Endothelial cell of umbilical vein (primary cell): ENCODE data around the gene ATP2C2. TPM values are rescaled to one million over a fixed set of nuclear protein-coding genes. Genes with fewer than 3 reads are reported as not detected.
"Not testable (repeated sequence)": the region's sequence is repeated elsewhere in the genome, so short reads cannot be mapped to it uniquely, and the experiment has no call there.

Experiments used
- BruUV-seq: library from RNA; stranded (reverse); fragments of 400-500 nt; replicated peaks from 2 replicates; lab custom pipeline; 2021; lab: Mats Ljungman, UMichigan
- CTCF ChIA-PET: fragments of 300-600, 350-600 bp; sonication (Branson Sonifier 250); formaldehyde crosslinking; loops from one replicate; lab custom pipeline; 2021; ENCODE audit warnings: antibody characterized with exemption, inconsistent platforms; lab: Charles Lee
- POLR2A ChIA-PET: fragments of 300-600, 350-600 bp; sonication (Branson Sonifier 250); formaldehyde crosslinking; loops from one replicate; lab custom pipeline; 2021; ENCODE audit warnings: antibody characterized with exemption, inconsistent platforms; lab: Charles Lee
- DNase-seq: peaks from one replicate; pipeline ENCODE4 v3.0.0-alpha.2; 2011; ENCODE audit warnings: low read depth, low spot score
- FAIRE-seq: peaks from 2 replicates; lab custom pipeline; 2011; peaks lifted over from hg19 to GRCh38; lab: Jason Lieb, UNC
- H2AFZ ChIP-seq: 2 replicates; pipeline ENCODE4 v1.6.0; 2012; ENCODE audit warnings: low read depth, low read length, control low read depth, inconsistent platforms
- H3K27ac ChIP-seq: 2 replicates; pipeline ENCODE4 v1.5.1; 2011; ENCODE audit warnings: low read depth, mild to moderate bottlenecking, control low read depth, low read length, moderate library complexity; ENCODE audit not compliant: insufficient read depth
- H3K27me3 ChIP-seq, 2 experiments: 2 replicates each; pipeline versions ENCODE4 v1.6.0 to v1.6.1; 2011; ENCODE audit warnings: low read length in 2 of 2, mixed read lengths in 1 of 2; ENCODE audit not compliant: control insufficient read depth in 2 of 2, insufficient read depth in 2 of 2
- H3K36me3 ChIP-seq, 2 experiments: 2 replicates in 1 of 2; 3 replicates in 1 of 2; pipeline ENCODE4 v1.5.1; 2011; ENCODE audit warnings: low read length in 2 of 2, mild to moderate bottlenecking in 1 of 2, moderate library complexity in 1 of 2; ENCODE audit not compliant: control insufficient read depth in 2 of 2, insufficient read depth in 2 of 2; ENCODE audit errors: extremely low read depth in 1 of 2
- H3K4me1 ChIP-seq: 3 replicates; pipeline ENCODE4 v1.5.1; 2011; ENCODE audit warnings: mild to moderate bottlenecking, low read length; ENCODE audit not compliant: control insufficient read depth, insufficient read depth; ENCODE audit errors: extremely low read depth
- H3K4me2 ChIP-seq: 2 replicates; pipeline ENCODE4 v1.6.1; 2011; ENCODE audit warnings: low read length, control low read depth, mixed read lengths; ENCODE audit not compliant: insufficient read depth
- H3K4me3 ChIP-seq, 3 experiments: fragments of 200-600 bp in 1 of 3; sonication (generic), shearing (Covaris generic) in 1 of 3; replicated peaks in 1 of 3; 2 replicates each; pipeline ENCODE4 v1.5.1; 2011 to 2016; ENCODE audit warnings: control low read depth in 3 of 3, low read length in 3 of 3, mild to moderate bottlenecking in 2 of 3, inconsistent platforms in 1 of 3, low read depth in 1 of 3, moderate library complexity in 1 of 3; ENCODE audit not compliant: insufficient read depth in 1 of 3
- H3K79me2 ChIP-seq: 2 replicates; pipeline ENCODE4 v1.6.0; 2012; ENCODE audit warnings: low read length, inconsistent platforms; ENCODE audit not compliant: control insufficient read depth, insufficient read depth
- H3K9ac ChIP-seq: replicated peaks from 2 replicates; pipeline ENCODE3; 2011; ENCODE audit warnings: low read length, control low read depth; ENCODE audit not compliant: insufficient read depth; ENCODE audit errors: extremely low read depth
- H3K9me1 ChIP-seq: replicated peaks from 3 replicates; pipeline ENCODE4 v1.6.0; 2011; ENCODE audit warnings: mild to moderate bottlenecking, low read length; ENCODE audit not compliant: control insufficient read depth, insufficient read depth; ENCODE audit errors: extremely low read depth
- H3K9me3 ChIP-seq: replicated peaks from 2 replicates; pipeline ENCODE4 v1.5.1; 2012; ENCODE audit warnings: low read length, inconsistent platforms; ENCODE audit not compliant: control insufficient read depth, insufficient read depth
- H4K20me1 ChIP-seq: replicated peaks from 2 replicates; pipeline ENCODE3; 2011; ENCODE audit warnings: mild to moderate bottlenecking, low read length; ENCODE audit not compliant: control insufficient read depth, insufficient read depth; ENCODE audit errors: extremely low read depth
- CTCF ChIP-seq, 2 donors: IDR thresholded peaks; 1 replicate in 1 of 2; 2 replicates in 1 of 2; pipeline ENCODE4 v1.5.1; 2011; ENCODE audit warnings: low read length in 2 of 2, mild to moderate bottlenecking in 2 of 2, moderate library complexity in 2 of 2, control low read depth in 1 of 2, inconsistent platforms in 1 of 2, low read depth in 1 of 2; ENCODE audit not compliant: insufficient read depth in 1 of 2; ENCODE audit errors: extremely low read depth in 1 of 2
- EZH2 ChIP-seq: IDR thresholded peaks from 2 replicates; pipeline ENCODE4 v1.6.1; 2012; ENCODE audit warnings: borderline replicate concordance, low read depth, mild to moderate bottlenecking, moderate library complexity, low read length, inconsistent platforms; ENCODE audit not compliant: severe bottlenecking
- FOS ChIP-seq: IDR thresholded peaks from 2 replicates; pipeline ENCODE4 v1.6.1; 2011; ENCODE audit warnings: mild to moderate bottlenecking, low read length, moderate library complexity, borderline replicate concordance; ENCODE audit not compliant: insufficient read depth
- GATA2 ChIP-seq: IDR thresholded peaks from 2 replicates; pipeline ENCODE4 v1.7.0; 2011; ENCODE audit warnings: low read depth, mild to moderate bottlenecking, moderate library complexity, mixed read lengths, low read length; ENCODE audit not compliant: insufficient read length, insufficient read depth
- JUN ChIP-seq: IDR thresholded peaks from 2 replicates; pipeline ENCODE4 v1.6.1; 2011; ENCODE audit warnings: borderline replicate concordance, low read depth; ENCODE audit not compliant: insufficient read length, insufficient read depth
- MYC ChIP-seq: IDR thresholded peaks from one replicate; pipeline ENCODE4 v1.6.1; 2011; ENCODE audit warnings: mild to moderate bottlenecking, low read depth, low read length
- POLR2A ChIP-seq: IDR thresholded peaks from 2 replicates; pipeline ENCODE4 v1.6.1; 2012; ENCODE audit warnings: low read depth, mild to moderate bottlenecking, control low read depth, low read length
- POLR2AphosphoS5 ChIP-seq: IDR thresholded peaks from 2 replicates; pipeline ENCODE4 v1.6.1; 2012; ENCODE audit warnings: low read depth, mild to moderate bottlenecking, control low read depth, low read length, moderate library complexity; ENCODE audit not compliant: insufficient read depth
- dilution Hi-C: fragments of 300-500 bp; cut with MboI; formaldehyde crosslinking; loops from one replicate; pipeline ENCODE4 v1.15.0; 2019; ENCODE audit warnings: low sequenced_read_pairs; ENCODE audit not compliant: extremely low pct_ligation_motif_present
- intact Hi-C: fragments of 100-400 bp; cut with micrococcal nuclease; formaldehyde crosslinking; loops from one replicate; pipeline ENCODE4 v1.10.0; 2022
- polyA plus RNA-seq, 4 experiments: library from polyadenylated mRNA; depleted of rRNA in 3 of 4; stranded (reverse) in 3 of 4; unstranded in 1 of 4; fragments of >200 nt; gene quantifications; 2 replicates each; pipeline versions ENCODE4 v1.2.1 to v1.2.3, GENCODE V29; 2011 to 2012; ENCODE audit warnings: missing spikeins in 1 of 4
- total RNA-seq: library from RNA; stranded (reverse); gene quantifications from 2 replicates; pipeline ENCODE4 v1.2.3, GENCODE V29; 2021
- TF ChIP-seq, protein P1 (sequence below): IDR thresholded peaks from 2 replicates; pipeline ENCODE4 v1.6.1; 2011; ENCODE audit not compliant: insufficient read depth, insufficient read length

Gene ATP2C2
- total and polyA plus RNA-seq, 2 donors (not counting 3 experiments of a cell fraction or from before 2014, with no cell fraction given): not detected

- dilution Hi-C loops: no loop called here
- Histone ChIP-seq H4K20me1 (no peaks in the 10 kb centered on the region), H3K9me3 (no peaks in the 10 kb centered on the region), H3K9me1 (no peaks in the 10 kb centered on the region), H3K27me3 (peaks cover 0 to 2% of the 10 kb centered on the region in 2 experiments), H3K4me3 (no peak overlapping the region), H3K36me3 (no peaks in the 10 kb centered on the region), H2AFZ (no peak overlapping the region), H3K4me2 (no peak overlapping the region), H3K4me1 (no peaks in the 10 kb centered on the region), H3K9ac (no peak overlapping the region), H3K79me2 (no peaks in the 10 kb centered on the region), H3K27ac (no peak overlapping the region)
- POLR2A ChIA-PET: no interaction called here
- TF ChIP-seq EZH2 (no peak), CTCF (IDR thresholded peaks at IDR 0.05; ENCODE audit: extremely low read depth in 1 of 2, insufficient read depth in 1 of 2, low read depth in 1 of 2, low read length in 2 of 2) (no peak), POLR2AphosphoS5 (no peak), JUN (no peak), GATA2 (no peak), POLR2A (no peak), FOS (no peak), MYC (no peak)
- TF ChIP-seq, protein P1, sequence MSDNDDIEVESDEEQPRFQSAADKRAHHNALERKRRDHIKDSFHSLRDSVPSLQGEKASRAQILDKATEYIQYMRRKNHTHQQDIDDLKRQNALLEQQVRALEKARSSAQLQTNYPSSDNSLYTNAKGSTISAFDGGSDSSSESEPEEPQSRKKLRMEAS: no peak
- intact Hi-C loops: no loop called here
- CTCF ChIA-PET: no interaction called here
- FAIRE-seq (no peak), DNase-seq (no peak)
- no TSS peak for BruUV-seq
Measured at GRCh38 chr16:84334482-84334881, 33.9 kb upstream of the ATP2C2 start.

DNA sequence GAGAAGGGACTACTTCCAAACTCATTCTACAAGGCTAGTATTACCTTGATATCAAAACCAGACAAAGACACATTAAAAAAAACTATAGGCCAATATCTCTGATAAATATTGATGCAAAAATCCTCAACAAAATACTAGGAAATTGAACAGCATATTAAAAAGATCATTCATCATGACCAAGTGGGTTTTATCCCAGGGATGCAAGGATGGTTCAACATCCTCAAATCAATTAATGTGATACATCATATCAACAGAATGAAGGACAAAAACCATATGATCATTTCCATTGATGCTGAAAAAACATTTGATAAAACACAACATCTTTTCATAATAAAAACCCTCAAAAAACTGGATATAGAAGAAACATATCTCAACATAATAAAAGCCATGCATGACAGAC, 31.1 kb upstream of the ATP2C2 start:
- H3K27ac ChIP-seq, H3K27me3 ChIP-seq, H3K9ac ChIP-seq, H3K9me3 ChIP-seq, H2AFZ ChIP-seq, H3K36me3 ChIP-seq, BruUV-seq, H3K4me1 ChIP-seq, H3K4me3 ChIP-seq, DNase-seq, H3K9me1 ChIP-seq, dilution Hi-C loops, H3K79me2 ChIP-seq, FAIRE-seq, intact Hi-C loops, POLR2A ChIA-PET, H4K20me1 ChIP-seq, H3K4me2 ChIP-seq, CTCF ChIA-PET: not testable (repeated sequence)
